GM12878 (cell line): ENCODE data around the gene UNC5CL.

ENCODE experiments used
- POLR2A ChIP-seq: IDR thresholded peaks from 2 replicates; pipeline ENCODE4 v1.6.1; 2011; ENCODE audit warnings: low read depth, mild to moderate bottlenecking, low read length
- TF ChIP-seq, protein P1 (sequence below): IDR thresholded peaks from 2 replicates; pipeline ENCODE4 v1.6.1; 2012; ENCODE audit warnings: low read depth, low read length, improper control_type of control experiment

DNA sequence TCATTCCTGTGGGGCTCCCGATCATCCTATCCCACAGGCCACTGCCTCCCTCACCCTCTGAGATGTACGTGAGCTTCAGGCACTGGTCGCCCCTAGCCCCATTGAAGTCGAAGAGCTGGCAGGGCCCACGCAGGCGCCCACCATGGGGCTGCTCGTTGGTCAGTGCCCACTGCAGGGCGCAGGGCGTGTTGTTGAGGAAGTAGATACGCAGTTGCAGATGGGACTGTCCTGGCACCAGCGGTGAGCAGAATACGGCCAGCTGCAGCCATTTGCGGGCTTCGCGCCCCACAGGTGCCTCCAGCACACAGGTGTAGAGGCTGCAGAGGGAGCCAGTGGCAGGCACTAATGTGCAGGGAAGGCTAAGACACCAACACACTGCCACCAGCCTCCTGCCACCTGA is 6.2 kb downstream of the UNC5CL start:
- TF ChIP-seq, protein P1, sequence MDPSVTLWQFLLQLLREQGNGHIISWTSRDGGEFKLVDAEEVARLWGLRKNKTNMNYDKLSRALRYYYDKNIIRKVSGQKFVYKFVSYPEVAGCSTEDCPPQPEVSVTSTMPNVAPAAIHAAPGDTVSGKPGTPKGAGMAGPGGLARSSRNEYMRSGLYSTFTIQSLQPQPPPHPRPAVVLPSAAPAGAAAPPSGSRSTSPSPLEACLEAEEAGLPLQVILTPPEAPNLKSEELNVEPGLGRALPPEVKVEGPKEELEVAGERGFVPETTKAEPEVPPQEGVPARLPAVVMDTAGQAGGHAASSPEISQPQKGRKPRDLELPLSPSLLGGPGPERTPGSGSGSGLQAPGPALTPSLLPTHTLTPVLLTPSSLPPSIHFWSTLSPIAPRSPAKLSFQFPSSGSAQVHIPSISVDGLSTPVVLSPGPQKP = no peak
- no peak for TF ChIP-seq POLR2A
